Measurements from ENCODE around the gene TOMT.

GRCh38 chr11:72081184-72081644, 24.5 kb upstream of the TOMT start:
- TF ChIP-seq POLR2A (IDR thresholded peaks at IDR 0.05), result no peak
- TF ChIP-seq, protein P1, sequence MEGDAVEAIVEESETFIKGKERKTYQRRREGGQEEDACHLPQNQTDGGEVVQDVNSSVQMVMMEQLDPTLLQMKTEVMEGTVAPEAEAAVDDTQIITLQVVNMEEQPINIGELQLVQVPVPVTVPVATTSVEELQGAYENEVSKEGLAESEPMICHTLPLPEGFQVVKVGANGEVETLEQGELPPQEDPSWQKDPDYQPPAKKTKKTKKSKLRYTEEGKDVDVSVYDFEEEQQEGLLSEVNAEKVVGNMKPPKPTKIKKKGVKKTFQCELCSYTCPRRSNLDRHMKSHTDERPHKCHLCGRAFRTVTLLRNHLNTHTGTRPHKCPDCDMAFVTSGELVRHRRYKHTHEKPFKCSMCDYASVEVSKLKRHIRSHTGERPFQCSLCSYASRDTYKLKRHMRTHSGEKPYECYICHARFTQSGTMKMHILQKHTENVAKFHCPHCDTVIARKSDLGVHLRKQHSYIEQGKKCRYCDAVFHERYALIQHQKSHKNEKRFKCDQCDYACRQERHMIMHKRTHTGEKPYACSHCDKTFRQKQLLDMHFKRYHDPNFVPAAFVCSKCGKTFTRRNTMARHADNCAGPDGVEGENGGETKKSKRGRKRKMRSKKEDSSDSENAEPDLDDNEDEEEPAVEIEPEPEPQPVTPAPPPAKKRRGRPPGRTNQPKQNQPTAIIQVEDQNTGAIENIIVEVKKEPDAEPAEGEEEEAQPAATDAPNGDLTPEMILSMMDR (IDR thresholded peaks at IDR 0.05), result no peak

All from heart left ventricle (tissue), 13 donors.